ENCODE results near the gene TMPRSS9.
"Not testable (repeated sequence)": the region's sequence is repeated elsewhere in the genome, so short reads cannot be mapped to it uniquely, and the experiment has no call there.

TMPRSS9 gene

DNA sequence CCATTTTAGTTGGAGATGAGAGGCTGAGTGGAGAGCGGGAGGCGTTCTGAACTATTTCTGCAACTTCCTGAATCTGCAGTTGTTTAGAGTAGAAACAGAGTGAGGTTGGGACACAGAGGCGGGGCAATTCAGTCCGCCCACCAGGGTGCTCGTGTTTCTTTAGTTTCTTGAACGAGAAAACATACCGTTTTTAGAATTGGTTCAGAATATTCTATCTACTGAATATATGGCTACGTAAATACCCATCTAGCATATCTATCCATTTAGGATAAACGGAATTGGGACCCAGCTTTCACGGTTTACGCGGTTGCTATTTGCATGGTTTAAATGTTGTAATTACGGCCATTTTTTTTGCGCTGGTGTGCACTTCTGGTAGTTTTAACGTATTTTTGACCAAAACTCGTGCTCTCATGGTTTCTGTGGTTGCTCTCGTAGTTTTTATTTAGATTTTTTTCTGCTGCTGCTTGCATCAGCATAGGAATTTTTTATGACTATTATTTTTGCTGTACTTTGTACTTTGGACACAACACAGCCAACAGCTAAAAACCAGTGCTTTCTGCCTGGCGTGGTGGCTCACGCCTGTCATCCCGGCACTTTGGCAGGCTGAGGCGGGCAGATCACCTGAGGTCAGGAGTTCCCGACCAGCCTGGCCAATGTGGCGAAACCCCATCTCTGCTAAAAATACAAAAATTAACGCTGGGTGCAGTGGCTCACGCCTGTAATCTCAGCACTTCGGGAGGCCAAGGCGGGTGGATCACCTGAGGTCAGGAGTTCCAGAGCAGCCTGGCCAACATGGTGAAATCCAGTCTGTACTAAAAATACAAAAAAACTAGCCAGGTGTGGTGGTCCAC, 34.6 kb downstream of the TMPRSS9 start:
- no peak for DNase-seq

DNA sequence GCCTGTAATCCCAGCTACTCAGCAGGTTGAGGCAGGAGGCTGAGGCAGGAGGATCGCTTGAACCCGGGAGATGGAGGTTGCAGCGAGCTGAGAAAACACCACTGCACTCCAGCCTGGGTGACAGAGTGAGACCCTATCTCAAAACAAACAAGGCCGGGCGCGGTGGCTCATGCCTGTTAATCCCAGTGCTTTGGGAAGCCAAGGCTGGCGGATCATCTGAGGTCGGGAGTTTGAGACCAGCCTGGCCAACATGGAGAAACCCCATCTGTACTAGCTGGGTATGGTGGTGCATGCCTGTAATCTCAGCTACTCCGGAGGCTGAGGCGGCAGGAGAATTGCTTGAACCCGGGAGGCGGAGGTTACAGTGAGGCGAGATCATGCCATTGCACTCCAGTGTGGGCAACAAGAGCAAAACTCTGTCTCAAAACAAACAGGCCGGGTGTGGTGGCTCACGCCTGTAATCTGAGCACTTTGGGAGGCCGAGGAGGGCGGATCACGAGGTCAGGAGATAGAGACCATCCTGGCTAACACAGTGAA, 35.3 kb downstream of the TMPRSS9 start:
- DNase-seq, result not testable (repeated sequence)

- not testable (repeated sequence) for DNase-seq
These were observed 37.1 kb downstream of the TMPRSS9 start for GRCh38 chr19:2397173-2397572.

GRCh38 chr19:2398735-2399305, 38.8 kb downstream of the TMPRSS9 start:
- DNase-seq, result no peak

DNA sequence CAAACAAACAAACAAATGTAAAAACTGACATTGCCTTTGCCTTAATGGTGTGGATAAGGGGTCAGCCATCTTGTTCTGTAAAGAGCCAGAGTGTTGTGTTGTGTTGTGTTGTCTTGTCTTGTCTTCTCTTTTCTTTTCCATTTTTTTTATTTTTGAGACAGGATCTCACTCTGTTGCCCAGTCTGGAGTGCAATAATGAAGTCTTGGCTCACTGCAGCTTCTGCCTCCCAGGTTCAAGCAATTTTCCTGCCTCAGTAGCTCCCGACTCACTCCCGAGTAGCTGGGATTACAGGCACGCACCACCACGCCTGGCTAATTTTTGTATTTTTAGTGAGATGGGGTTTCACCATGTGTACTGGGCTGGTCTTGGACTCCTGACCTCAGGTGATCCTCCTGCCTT, 39.5 kb downstream of the TMPRSS9 start:
- DNase-seq, result no peak

DNA sequence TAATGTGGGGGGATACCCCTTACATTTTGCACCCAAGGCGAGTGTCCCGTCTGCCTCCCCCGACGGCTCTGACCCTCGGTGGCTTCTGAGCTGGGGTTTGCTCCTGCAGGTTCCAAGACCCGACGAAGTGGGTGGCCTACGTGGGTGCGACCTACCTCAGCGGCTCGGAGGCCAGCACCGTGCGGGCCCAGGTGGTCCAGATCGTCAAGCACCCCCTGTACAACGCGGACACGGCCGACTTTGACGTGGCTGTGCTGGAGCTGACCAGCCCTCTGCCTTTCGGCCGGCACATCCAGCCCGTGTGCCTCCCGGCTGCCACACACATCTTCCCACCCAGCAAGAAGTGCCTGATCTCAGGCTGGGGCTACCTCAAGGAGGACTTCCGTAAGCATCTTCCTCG, 48.2 kb downstream of the TMPRSS9 start:
- DNase-seq, result no peak

DNA sequence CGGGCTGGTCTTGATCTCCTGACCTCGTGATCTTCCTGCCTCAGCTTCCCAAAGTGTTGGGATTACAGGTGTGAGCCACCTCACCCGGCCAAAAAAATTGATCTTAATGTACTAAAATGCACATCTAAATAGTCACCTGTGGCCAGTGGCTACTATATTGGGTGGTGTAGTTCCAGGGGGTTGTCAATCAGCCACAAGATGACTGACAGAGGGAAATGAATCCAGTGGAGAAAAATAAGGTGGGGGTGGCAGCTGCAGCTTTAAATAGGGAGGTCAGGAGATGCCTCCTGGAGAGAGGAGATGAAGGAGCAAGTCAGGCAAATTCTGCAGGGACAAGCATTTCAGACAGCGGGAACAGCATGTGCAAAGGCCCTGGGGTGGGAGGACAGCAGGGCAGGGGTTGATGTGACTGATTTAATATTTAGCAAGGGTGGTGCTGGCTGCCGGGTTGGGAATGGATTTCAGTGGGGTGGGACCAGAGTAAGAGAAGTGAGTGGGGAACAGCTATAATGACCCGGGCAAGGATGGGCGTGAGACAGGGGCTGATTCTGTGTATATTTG, 49.4 kb downstream of the TMPRSS9 start:
- DNase-seq, result no peak

DNA sequence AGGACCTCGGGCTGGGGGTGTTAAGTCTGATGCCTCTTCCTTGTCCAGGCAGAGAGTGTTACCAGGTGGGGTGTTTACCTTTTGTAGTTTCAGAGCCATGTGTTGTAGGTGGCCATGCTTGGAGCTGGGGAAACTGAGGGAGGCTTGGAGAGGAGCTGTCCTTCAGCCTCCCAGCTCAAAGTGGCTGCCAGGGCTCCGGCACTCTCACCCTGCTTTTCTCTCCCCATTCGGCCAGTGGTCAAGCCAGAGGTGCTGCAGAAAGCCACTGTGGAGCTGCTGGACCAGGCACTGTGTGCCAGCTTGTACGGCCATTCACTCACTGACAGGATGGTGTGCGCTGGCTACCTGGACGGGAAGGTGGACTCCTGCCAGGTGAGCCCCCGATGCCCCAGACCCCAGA, 50.0 kb downstream of the TMPRSS9 start:
- no peak for DNase-seq

DNA sequence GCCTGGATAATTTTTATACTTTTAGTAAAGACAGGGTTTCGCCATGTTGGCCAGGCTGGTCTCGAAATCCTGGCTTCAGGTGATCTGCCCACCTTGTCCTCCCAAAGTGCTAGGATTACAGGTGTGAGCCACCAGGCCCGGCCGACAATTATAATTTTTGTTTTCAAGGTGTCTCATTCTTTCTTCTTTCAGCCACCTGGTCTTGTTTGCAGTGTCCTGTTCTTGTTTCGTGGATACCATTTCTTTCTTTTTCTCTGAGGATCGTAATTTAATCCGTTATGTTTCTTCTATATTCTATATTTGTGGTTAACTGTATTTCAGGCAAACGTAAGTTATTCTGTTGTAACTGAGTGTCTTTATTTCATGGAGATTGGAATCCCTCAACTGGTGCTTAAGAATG, 51.6 kb downstream of the TMPRSS9 start:
- no peak for DNase-seq

DNA sequence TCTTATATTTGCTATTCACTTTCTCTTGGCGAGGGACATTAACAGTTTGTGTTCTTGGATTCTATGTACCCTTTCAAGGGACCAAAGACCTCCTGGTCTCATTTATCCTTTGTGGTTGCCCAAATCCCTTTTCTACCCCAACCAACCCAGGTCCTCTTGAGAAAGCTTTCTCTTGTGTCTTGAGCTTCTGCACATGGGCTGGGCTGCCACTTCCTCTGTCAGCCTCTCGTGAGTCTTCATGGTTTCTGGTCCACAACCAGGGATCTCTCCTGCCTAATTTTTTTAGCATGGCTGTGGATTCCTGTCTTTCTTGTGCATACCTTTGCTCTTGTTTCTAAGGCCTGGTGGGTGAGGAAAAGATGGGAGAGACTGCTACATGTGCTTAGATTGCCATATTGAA, 52.4 kb downstream of the TMPRSS9 start:
- DNase-seq, result no peak

- no peak for DNase-seq
These were observed 53.1 kb downstream of the TMPRSS9 start for GRCh38 chr19:2413159-2413558.

GRCh38 chr19:2413629-2414028, 53.6 kb downstream of the TMPRSS9 start:
- DNase-seq, result no peak

GRCh38 chr19:2415281-2415972, 55.4 kb downstream of the TMPRSS9 start:
- DNase-seq, result no peak

DNA sequence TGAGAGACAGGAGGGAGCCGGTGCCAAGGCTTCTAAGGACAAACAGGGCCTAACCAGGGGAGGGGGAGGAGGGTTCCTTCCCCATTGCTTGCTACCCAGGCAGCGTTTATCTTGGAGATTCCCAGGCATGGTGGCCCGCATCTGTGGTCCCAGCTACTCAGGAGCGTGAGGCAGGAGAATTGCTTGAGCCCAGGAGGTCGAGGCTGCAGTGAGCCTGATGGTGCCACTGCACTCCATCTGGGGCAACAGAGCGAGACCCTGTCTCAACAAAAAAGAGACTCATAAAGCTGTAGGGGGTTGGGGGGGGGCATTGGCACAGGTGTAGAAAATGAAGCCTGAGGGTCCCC, 55.9 kb downstream of the TMPRSS9 start:
- DNase-seq, result no peak

DNA sequence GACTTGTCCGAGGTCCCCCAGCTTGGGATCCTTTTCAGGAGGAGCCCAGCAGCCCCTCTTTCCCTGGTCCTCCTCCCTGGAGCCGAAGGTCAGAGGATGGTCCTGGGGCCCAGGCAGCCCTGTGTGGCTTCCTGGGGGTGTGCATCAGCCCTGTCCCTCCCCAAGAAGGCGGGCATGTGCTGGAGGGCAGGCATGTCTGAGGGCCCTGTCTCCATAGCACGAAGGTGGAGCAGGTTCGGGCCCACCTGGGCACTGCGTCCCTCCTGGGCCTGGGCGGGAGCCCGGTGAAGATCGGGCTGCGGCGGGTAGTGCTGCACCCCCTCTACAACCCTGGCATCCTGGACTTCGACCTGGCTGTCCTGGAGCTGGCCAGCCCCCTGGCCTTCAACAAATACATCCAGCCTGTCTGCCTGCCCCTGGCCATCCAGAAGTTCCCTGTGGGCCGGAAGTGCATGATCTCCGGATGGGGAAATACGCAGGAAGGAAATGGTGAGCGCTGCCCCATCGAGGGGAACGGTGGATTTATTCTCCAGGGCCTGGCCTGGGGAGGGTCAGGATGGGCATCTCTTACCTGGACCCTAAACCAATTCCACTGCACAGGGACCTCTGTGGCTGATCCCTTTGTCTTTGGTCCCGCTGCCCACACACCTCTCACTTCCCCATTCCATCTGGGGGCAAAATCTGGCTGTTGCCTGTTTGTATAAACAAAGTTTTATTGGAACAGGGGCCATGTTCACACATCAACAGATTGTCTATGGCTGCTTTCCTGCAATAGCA, 56.4 kb downstream of the TMPRSS9 start:
- DNase-seq, result no peak

DNA sequence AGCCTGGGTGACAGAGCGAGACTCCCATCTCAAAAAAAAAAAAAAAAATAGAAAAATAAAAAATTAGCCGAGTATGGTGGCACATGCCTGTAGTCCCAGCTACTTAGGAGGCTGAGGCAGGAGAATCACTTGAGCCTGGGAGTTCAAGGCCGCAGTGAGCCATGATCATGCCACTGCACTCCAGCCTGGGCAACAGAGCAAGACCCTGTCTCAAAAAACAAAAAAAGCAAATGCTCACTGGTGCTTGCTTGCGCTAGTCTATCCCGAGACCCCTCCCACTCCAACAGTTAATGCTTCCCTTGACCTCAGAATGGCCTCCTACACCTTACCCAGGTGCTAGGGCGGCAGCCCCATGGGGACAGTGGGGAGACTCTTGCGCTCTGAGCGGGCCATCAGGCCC, 57.4 kb downstream of the TMPRSS9 start:
- DNase-seq, result not testable (repeated sequence)

DNA sequence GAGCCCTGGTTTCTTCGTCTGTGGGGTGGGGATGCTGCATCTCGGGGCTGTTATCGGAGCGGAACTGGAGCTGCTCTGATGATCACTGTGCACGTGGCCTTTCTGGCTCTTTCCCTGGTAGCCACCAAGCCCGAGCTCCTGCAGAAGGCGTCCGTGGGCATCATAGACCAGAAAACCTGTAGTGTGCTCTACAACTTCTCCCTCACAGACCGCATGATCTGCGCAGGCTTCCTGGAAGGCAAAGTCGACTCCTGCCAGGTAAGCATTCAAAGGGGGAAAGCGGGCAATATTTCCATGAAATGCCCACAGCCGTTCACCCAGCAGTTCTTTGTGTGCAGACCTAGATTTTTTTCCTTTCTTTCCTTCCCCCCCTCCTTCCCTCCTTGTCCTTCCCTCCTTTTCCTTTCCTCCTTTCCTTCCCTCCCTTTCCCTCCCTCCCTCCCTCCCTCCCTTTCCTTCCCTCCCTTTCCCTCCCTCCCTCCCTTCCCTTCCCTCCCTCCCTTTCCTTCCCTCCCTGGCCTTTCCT, 57.9 kb downstream of the TMPRSS9 start:
- no peak for DNase-seq

DNA sequence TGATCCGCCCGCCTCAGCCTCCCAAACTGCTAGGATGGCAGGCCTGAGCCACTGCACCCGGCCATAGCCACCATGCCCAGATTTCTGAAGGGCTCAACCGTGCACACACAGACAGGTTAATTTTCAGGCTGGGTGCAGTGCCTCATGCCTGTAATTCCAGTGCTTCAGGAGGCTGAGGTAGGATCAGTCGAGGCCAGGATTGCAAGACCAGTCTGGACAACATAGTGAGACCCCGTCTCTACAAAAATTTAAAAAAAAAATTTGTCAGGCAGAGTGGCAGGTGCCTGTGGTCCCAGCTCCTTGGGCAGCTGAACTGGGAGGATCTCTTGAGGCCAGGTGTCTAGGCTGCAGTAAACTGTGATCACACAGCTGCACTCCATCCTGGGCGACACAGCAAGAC, 59.7 kb downstream of the TMPRSS9 start:
- no peak for DNase-seq

DNA sequence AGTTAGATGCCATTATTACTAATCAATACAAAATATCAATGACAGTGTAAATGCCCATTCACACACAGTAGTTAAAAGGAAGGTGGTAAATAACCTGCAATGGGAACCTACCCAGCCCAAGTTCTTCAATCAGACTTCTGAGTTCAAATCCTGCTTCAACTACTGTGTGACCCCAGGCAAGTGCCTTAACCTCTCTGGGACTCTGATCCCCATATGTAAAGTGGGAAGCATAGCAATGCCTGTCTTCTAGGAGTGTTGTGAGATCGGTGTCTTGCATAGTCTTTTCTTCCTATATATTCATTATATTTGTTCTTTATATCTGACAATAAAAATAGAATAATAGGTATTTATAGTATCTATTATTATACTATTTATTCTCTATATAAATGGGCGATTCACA, 60.4 kb downstream of the TMPRSS9 start:
- DNase-seq, result no peak

DNA sequence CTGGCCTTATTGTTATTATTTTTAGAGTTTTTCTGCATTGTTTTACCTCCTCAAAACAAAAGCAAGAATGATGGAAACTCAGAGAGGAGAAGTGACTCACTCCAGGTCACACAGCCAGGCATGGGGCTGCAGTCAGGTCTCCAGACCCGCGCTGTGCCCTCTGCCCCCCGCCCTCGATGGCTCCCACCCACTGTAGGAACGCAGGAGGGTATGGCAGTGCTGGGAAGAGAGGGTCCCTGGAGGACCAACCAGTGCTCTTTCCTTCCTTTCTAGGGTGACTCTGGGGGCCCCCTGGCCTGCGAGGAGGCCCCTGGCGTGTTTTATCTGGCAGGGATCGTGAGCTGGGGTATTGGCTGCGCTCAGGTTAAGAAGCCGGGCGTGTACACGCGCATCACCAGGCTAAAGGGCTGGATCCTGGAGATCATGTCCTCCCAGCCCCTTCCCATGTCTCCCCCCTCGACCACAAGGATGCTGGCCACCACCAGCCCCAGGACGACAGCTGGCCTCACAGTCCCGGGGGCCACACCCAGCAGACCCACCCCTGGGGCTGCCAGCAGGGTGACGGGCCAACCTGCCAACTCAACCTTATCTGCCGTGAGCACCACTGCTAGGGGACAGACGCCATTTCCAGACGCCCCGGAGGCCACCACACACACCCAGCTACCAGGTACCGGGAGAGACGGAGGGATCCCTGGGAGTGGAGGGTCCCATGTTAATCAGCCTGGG, 61.7 kb downstream of the TMPRSS9 start:
- DNase-seq, result no peak

- no peak for DNase-seq
These were observed 63.2 kb downstream of the TMPRSS9 start for GRCh38 chr19:2423071-2423914.

Measured in CD4-positive, alpha-beta T cell treated with Interferon gamma for 1 hour (primary cell).